AG04449 (cell line): Measurements from ENCODE around the gene MAP6.

ENCODE experiments used
- CTCF ChIA-PET: fragments of 350-600 bp; formaldehyde crosslinking; extraction: SDS; loops from one replicate; lab custom pipeline; 2021; ENCODE audit warnings: antibody characterized with exemption; lab: Yijun Ruan, JAX
- POLR2A ChIA-PET: fragments of 400-600, 350-600 bp; formaldehyde crosslinking; extraction: SDS; loops from one replicate; lab custom pipeline; 2020; ENCODE audit warnings: antibody characterized with exemption, inconsistent platforms; lab: Yijun Ruan, JAX
- DNase-seq: peaks from one replicate; pipeline ENCODE4 v3.0.0-alpha.2; 2010; ENCODE audit warnings: low read depth, low spot score
- H3K4me3 ChIP-seq: 2 replicates; pipeline ENCODE4 v1.5.1; 2011; ENCODE audit warnings: low read depth, mild to moderate bottlenecking, control low read depth, low read length
- TF ChIP-seq, protein P1 (sequence below): IDR thresholded peaks from one replicate; pipeline ENCODE4 v1.5.1; 2011; ENCODE audit warnings: mild to moderate bottlenecking, moderate library complexity, low read length, control low read depth, inconsistent platforms; ENCODE audit not compliant: insufficient read depth; ENCODE audit errors: missing control alignments

MAP6 gene

GRCh38 chr11:75595429-75595828, 73.4 kb downstream of the MAP6 start:
- H3K4me3 ChIP-seq, result no peak overlapping the region
- TF ChIP-seq, protein P1, sequence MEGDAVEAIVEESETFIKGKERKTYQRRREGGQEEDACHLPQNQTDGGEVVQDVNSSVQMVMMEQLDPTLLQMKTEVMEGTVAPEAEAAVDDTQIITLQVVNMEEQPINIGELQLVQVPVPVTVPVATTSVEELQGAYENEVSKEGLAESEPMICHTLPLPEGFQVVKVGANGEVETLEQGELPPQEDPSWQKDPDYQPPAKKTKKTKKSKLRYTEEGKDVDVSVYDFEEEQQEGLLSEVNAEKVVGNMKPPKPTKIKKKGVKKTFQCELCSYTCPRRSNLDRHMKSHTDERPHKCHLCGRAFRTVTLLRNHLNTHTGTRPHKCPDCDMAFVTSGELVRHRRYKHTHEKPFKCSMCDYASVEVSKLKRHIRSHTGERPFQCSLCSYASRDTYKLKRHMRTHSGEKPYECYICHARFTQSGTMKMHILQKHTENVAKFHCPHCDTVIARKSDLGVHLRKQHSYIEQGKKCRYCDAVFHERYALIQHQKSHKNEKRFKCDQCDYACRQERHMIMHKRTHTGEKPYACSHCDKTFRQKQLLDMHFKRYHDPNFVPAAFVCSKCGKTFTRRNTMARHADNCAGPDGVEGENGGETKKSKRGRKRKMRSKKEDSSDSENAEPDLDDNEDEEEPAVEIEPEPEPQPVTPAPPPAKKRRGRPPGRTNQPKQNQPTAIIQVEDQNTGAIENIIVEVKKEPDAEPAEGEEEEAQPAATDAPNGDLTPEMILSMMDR, result no peak
- ChIA-PET POLR2A (no interaction called here), CTCF (interaction anchor here (1.1 to 2.6 kb wide), 5 partner anchors 9 to 69 kb away, joined by 3 to 14 read pairs (median 5); no protein-coding TSS in a partner anchor)
- no peak for DNase-seq

- ChIA-PET CTCF (interaction anchor here (1.3 to 2.6 kb wide), 2 partner anchors 8 to 112 kb away, joined by 5 to 14 read pairs; no protein-coding TSS in a partner anchor), POLR2A (no interaction called here)
- DNase-seq, result no peak
- TF ChIP-seq, protein P1, result no peak
- H3K4me3 ChIP-seq, result no peak overlapping the region
Measured at GRCh38 chr11:75594211-75594610, 74.6 kb downstream of the MAP6 start.

- no peak for DNase-seq
- no peak overlapping the region for H3K4me3 ChIP-seq
- POLR2A ChIA-PET, result no interaction called here
- CTCF ChIA-PET, result interaction anchor here (1.3 to 1.4 kb wide), 2 partner anchors 16 to 113 kb away, joined by 3 to 5 read pairs; no protein-coding TSS in a partner anchor
- TF ChIP-seq, protein P1, result no peak
Measured at GRCh38 chr11:75593286-75593915, 75.4 kb downstream of the MAP6 start.

GRCh38 chr11:75592715-75593114, 76.1 kb downstream of the MAP6 start:
- DNase-seq, result no peak
- no peak overlapping the region for H3K4me3 ChIP-seq
- POLR2A ChIA-PET, result no interaction called here
- CTCF ChIA-PET, result interaction anchor here (1.2 to 1.4 kb wide), 3 partner anchors 9 to 21 kb away, joined by 3 to 5 read pairs (median 3); no protein-coding TSS in a partner anchor
- TF ChIP-seq, protein P1, result no peak

GRCh38 chr11:75591966-75592365, 76.9 kb downstream of the MAP6 start:
- H3K4me3 ChIP-seq, result no peak overlapping the region
- ChIA-PET CTCF (interaction anchor here (1.2 to 1.4 kb wide), 4 partner anchors 8 to 20 kb away, joined by 3 to 5 read pairs (median 4); no protein-coding TSS in a partner anchor), POLR2A (interaction anchor here (0.7 to 1.9 kb wide), 2 partner anchors 14 to 38 kb away, joined by 3 to 4 read pairs; no protein-coding TSS in a partner anchor)
- no peak for DNase-seq
- TF ChIP-seq, protein P1, result no peak

- TF ChIP-seq, protein P1, result no peak
Measured at GRCh38 chr11:75591371-75591770, 77.5 kb downstream of the MAP6 start.

More at GRCh38 chr11:75591371-75591770, 77.5 kb downstream of the MAP6 start:
- DNase-seq, result no peak
- no peak overlapping the region for H3K4me3 ChIP-seq
- CTCF ChIA-PET, result interaction anchor here (0.8 to 3.7 kb wide), 4 partner anchors 7 to 159 kb away, joined by 3 to 21 read pairs (median 4); no protein-coding TSS in a partner anchor
- POLR2A ChIA-PET, result interaction anchor here (1.9 kb wide), 1 partner anchor 37 kb away, joined by 4 read pairs; no protein-coding TSS in a partner anchor
